Epithelial cell of proximal tubule (primary cell): ENCODE measurements around the gene ZNF774. TPM values are rescaled to one million over a fixed set of nuclear protein-coding genes. Genes with fewer than 3 reads are reported as not detected.
"Not testable (repeated sequence)": the region's sequence is repeated elsewhere in the genome, so short reads cannot be mapped to it uniquely, and the experiment has no call there.

Experiments
- DNase-seq: peaks from one replicate; pipeline ENCODE4 v3.0.0-alpha.2; 2011; ENCODE audit warnings: low read depth
- H3K4me3 ChIP-seq: 2 replicates; pipeline ENCODE4 v1.5.1; 2011; ENCODE audit warnings: low read depth, mild to moderate bottlenecking, low read length
- CTCF ChIP-seq: conservative IDR thresholded peaks from 2 replicates; pipeline ENCODE4 v1.5.1; 2012; ENCODE audit warnings: low read depth, mild to moderate bottlenecking, low read length
- total RNA-seq: library from RNA; depleted of rRNA; stranded (reverse); fragments of >200 nt; gene quantifications from 2 replicates; pipeline ENCODE4 v1.2.3, GENCODE V29; 2015

Gene ZNF774
- total RNA-seq, 1 donor from 2014 or later: 5.9 TPM

DNA sequence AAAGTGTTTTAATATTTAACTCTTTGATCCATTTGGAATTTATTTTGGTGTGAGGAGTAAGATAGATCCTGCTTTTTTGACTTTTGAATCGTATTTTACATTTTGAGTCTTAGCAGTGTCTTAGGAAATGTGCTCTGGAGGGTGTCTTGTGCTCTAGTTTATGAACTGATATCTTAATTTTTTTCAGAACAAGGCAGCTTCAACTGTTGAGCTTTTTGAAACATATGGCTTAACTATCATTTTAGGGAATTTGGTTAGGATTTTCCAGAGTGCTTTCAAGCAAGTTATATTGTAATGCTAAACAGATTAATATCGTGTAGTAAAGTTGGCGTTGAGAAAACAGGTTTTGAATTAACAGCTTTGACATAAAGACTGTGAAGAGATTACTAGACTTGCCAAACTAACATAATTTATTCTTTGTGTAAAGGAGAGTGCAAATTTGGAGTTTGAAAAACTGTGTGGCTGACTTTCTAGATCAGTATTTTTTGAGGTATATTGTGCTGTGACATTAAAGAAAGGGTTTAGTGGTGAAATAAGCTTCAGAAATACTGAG, 53.0 kb downstream of the ZNF774 start:
- no peak overlapping the region for H3K4me3 ChIP-seq
- no peak for TF ChIP-seq CTCF
- DNase-seq: no peak

- TF ChIP-seq CTCF: no peak
- DNase-seq: no peak
- no peak overlapping the region for H3K4me3 ChIP-seq
These were observed 55.3 kb downstream of the ZNF774 start for GRCh38 chr15:90407336-90407735.

- H3K4me3 ChIP-seq: no peak overlapping the region
- no peak for TF ChIP-seq CTCF
- DNase-seq: no peak
These were observed 55.8 kb downstream of the ZNF774 start for GRCh38 chr15:90407871-90408317.

GRCh38 chr15:90408657-90409056, 56.6 kb downstream of the ZNF774 start:
- no peak for DNase-seq
- TF ChIP-seq CTCF: no peak

GRCh38 chr15:90409587-90409986, 57.5 kb downstream of the ZNF774 start:
- not testable (repeated sequence) for H3K4me3 ChIP-seq, DNase-seq

More at GRCh38 chr15:90408657-90409056, 56.6 kb downstream of the ZNF774 start:
- H3K4me3 ChIP-seq: no peak overlapping the region

- not testable (repeated sequence) for H3K4me3 ChIP-seq, DNase-seq
These were observed 58.2 kb downstream of the ZNF774 start for GRCh38 chr15:90410316-90410715.

- DNase-seq: no peak
These were observed 59.1 kb downstream of the ZNF774 start for GRCh38 chr15:90411176-90411575.

More at GRCh38 chr15:90411176-90411575, 59.1 kb downstream of the ZNF774 start:
- no peak overlapping the region for H3K4me3 ChIP-seq
- TF ChIP-seq CTCF: no peak

Other genes with a start within 250 kb of the ZNF774 start
- gene IDH2, start 249.8 kb upstream of the ZNF774 start, total RNA-seq: 134 and 170 TPM in 2 replicates
- 75.6 and 89.6 TPM in 2 replicates for gene SEMA4B, start 151.0 kb upstream of the ZNF774 start, total RNA-seq
- 76.0 and 90.9 TPM in 2 replicates for gene CIB1, start 118.3 kb upstream of the ZNF774 start, total RNA-seq
- 9.9 and 22.3 TPM in 2 replicates for gene GDPGP1, start 118.1 kb upstream of the ZNF774 start, total RNA-seq
- gene TTLL13, start 102.7 kb upstream of the ZNF774 start, total RNA-seq: not detected in 2 replicates
- 74.8 and 79.6 TPM in 2 replicates for gene NGRN, start 86.6 kb upstream of the ZNF774 start, total RNA-seq
- 176 and 187 TPM in 2 replicates for gene IQGAP1, start 36.0 kb downstream of the ZNF774 start, total RNA-seq
- 7.1 and 10.0 TPM in 2 replicates for gene CRTC3, start 177.6 kb downstream of the ZNF774 start, total RNA-seq